ENCODE data around the gene HHAT. TPM values are rescaled to one million over a fixed set of nuclear protein-coding genes. Genes with fewer than 3 reads are reported as not detected.

HHAT gene
- total and polyA plus RNA-seq, 2 donors (not counting 3 experiments of a cell fraction or from before 2014, with no cell fraction given), result 2.4 to 4.3 TPM

DNA sequence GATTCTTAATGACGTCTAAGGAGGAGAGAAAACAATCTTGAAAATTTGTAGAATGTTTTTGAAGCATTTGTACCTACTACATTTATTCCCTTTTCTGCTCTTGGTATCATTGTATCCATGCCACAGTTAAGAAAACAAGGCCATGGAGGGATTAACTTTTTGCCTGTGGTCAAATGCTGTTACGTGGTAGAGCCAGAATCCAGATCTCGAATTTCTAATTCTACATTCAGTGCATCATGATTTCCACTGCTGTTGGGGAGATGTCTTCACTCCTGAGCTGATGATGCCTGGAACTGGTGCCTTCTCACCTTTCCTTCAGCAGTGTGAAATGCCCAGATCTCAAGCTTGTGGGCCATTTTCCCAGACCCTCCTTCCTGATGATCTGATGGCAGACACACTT is 175.6 kb downstream of the HHAT start:
- dilution Hi-C loops (cut with MboI; ENCODE audit: extremely low pct_ligation_motif_present, low sequenced_read_pairs) (no loop called here), intact Hi-C loops (cut with micrococcal nuclease) (no loop called here)
- Histone ChIP-seq H3K9me3 (replicated peaks; ENCODE audit: control insufficient read depth, insufficient read depth, low read length) (no peaks in the 10 kb centered on the region), H3K36me3 (ENCODE audit: control insufficient read depth in 2 of 2, extremely low read depth in 1 of 2, insufficient read depth in 2 of 2, low read length in 2 of 2) (no peaks in the 10 kb centered on the region), H3K4me2 (ENCODE audit: insufficient read depth, low read length) (no peak overlapping the region), H3K9me1 (replicated peaks; ENCODE audit: control insufficient read depth, extremely low read depth, insufficient read depth, low read length) (no peaks in the 10 kb centered on the region), H2AFZ (ENCODE audit: low read depth, low read length) (no peak overlapping the region), H3K27me3 (ENCODE audit: control insufficient read depth in 2 of 2, insufficient read depth in 2 of 2, low read length in 2 of 2) (no peaks in the 10 kb centered on the region), H3K79me2 (ENCODE audit: control insufficient read depth, insufficient read depth, low read length) (no peaks in the 10 kb centered on the region), H3K4me3 (replicated peaks in 1 of 3; ENCODE audit: insufficient read depth in 1 of 3, low read depth in 1 of 3, low read length in 3 of 3) (no peak overlapping the region), H3K9ac (replicated peaks; ENCODE audit: extremely low read depth, insufficient read depth, low read length) (no peak overlapping the region), H3K27ac (ENCODE audit: insufficient read depth, low read depth, low read length) (no peak overlapping the region), H3K4me1 (ENCODE audit: control insufficient read depth, extremely low read depth, insufficient read depth, low read length) (no peaks in the 10 kb centered on the region), H4K20me1 (replicated peaks; ENCODE audit: control insufficient read depth, extremely low read depth, insufficient read depth, low read length) (no peaks in the 10 kb centered on the region)
- FAIRE-seq (no peak), DNase-seq (ENCODE audit: low read depth, low spot score) (no peak)
- TF ChIP-seq EZH2 (IDR thresholded peaks at IDR 0.05; ENCODE audit: borderline replicate concordance, low read depth, low read length, severe bottlenecking) (no peak), JUN (IDR thresholded peaks at IDR 0.05; ENCODE audit: borderline replicate concordance, insufficient read depth, insufficient read length, low read depth) (no peak), GATA2 (IDR thresholded peaks at IDR 0.05; ENCODE audit: insufficient read depth, insufficient read length, low read depth, low read length) (no peak), POLR2A (IDR thresholded peaks at IDR 0.05; ENCODE audit: low read depth, low read length) (no peak), MYC (IDR thresholded peaks at IDR 0.05; ENCODE audit: low read depth, low read length) (no peak), FOS (IDR thresholded peaks at IDR 0.05; ENCODE audit: borderline replicate concordance, insufficient read depth, low read length) (no peak), POLR2AphosphoS5 (IDR thresholded peaks at IDR 0.05; ENCODE audit: insufficient read depth, low read depth, low read length) (no peak)
- TF ChIP-seq, protein P1, sequence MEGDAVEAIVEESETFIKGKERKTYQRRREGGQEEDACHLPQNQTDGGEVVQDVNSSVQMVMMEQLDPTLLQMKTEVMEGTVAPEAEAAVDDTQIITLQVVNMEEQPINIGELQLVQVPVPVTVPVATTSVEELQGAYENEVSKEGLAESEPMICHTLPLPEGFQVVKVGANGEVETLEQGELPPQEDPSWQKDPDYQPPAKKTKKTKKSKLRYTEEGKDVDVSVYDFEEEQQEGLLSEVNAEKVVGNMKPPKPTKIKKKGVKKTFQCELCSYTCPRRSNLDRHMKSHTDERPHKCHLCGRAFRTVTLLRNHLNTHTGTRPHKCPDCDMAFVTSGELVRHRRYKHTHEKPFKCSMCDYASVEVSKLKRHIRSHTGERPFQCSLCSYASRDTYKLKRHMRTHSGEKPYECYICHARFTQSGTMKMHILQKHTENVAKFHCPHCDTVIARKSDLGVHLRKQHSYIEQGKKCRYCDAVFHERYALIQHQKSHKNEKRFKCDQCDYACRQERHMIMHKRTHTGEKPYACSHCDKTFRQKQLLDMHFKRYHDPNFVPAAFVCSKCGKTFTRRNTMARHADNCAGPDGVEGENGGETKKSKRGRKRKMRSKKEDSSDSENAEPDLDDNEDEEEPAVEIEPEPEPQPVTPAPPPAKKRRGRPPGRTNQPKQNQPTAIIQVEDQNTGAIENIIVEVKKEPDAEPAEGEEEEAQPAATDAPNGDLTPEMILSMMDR (IDR thresholded peaks at IDR 0.05; ENCODE audit: extremely low read depth in 1 of 2, insufficient read depth in 1 of 2, low read depth in 1 of 2, low read length in 2 of 2), result no peak
- TF ChIP-seq, protein P2, sequence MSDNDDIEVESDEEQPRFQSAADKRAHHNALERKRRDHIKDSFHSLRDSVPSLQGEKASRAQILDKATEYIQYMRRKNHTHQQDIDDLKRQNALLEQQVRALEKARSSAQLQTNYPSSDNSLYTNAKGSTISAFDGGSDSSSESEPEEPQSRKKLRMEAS (IDR thresholded peaks at IDR 0.05; ENCODE audit: insufficient read depth, insufficient read length), result no peak
- CTCF ChIA-PET, result no interaction called here
- no TSS peak for BruUV-seq (replicated peaks)
- POLR2A ChIA-PET, result no interaction called here
